GM19043 (cell line): Measurements from ENCODE around the gene GNB1L.

Experiments
- ATAC-seq: cut with Tn5 transposase; IDR thresholded peaks from one replicate; pipeline ENCODE4 v1.9.1; 2021; ENCODE audit warnings: low read depth; ENCODE audit not compliant: unreplicated experiment

GNB1L gene

GRCh38 chr22:19854778-19855503 lies at the start of gene GNB1L, which contains the start of gene RTL10:
TSS of gene GNB1L (minus strand) at chr22:19854874. CDS start at chr22:19821355, 33,519 bp downstream.
TSS of gene RTL10 (minus strand) at chr22:19854874. CDS start at chr22:19852261, 2,613 bp downstream.
- peak; percentile 81 for ATAC-seq

- ATAC-seq: no peak
These were observed 49.6 kb upstream of the GNB1L start for GRCh38 chr22:19904174-19904856.

- no peak for ATAC-seq
These were observed 48.8 kb upstream of the GNB1L start for GRCh38 chr22:19903513-19903912.

GRCh38 chr22:19903031-19903430 lies 48.4 kb upstream of the GNB1L start:
- ATAC-seq: no peak

GRCh38 chr22:19902245-19902715 lies 47.6 kb upstream of the GNB1L start:
- no peak for ATAC-seq

- no peak for ATAC-seq
These were observed 47.0 kb upstream of the GNB1L start for GRCh38 chr22:19901577-19902244.

- no peak for ATAC-seq
These were observed 46.2 kb upstream of the GNB1L start for GRCh38 chr22:19900707-19901436.

GRCh38 chr22:19898831-19899567 lies 44.3 kb upstream of the GNB1L start:
- ATAC-seq: no peak

- ATAC-seq: no peak
These were observed 43.5 kb upstream of the GNB1L start for GRCh38 chr22:19898145-19898544.

GRCh38 chr22:19897726-19898125 lies 43.1 kb upstream of the GNB1L start:
- no peak for ATAC-seq

- ATAC-seq: no peak
These were observed 42.1 kb upstream of the GNB1L start for GRCh38 chr22:19896665-19897355.

GRCh38 chr22:19895160-19895849 lies 40.6 kb upstream of the GNB1L start:
- no peak for ATAC-seq

- no peak for ATAC-seq
These were observed 38.7 kb upstream of the GNB1L start for GRCh38 chr22:19893363-19893762.

GRCh38 chr22:19892925-19893324 lies 38.3 kb upstream of the GNB1L start:
- no peak for ATAC-seq

GRCh38 chr22:19892257-19892879 lies 37.7 kb upstream of the GNB1L start:
- ATAC-seq: no peak

GRCh38 chr22:19891317-19892256 lies 36.9 kb upstream of the GNB1L start:
- no peak for ATAC-seq
